ENCODE results near the gene AK5.

GRCh38 chr1:77557053-77557452, 275.2 kb downstream of the AK5 start:
- TF ChIP-seq POLR2A (IDR thresholded peaks at IDR 0.05) = no peak
- TF ChIP-seq, protein P1, sequence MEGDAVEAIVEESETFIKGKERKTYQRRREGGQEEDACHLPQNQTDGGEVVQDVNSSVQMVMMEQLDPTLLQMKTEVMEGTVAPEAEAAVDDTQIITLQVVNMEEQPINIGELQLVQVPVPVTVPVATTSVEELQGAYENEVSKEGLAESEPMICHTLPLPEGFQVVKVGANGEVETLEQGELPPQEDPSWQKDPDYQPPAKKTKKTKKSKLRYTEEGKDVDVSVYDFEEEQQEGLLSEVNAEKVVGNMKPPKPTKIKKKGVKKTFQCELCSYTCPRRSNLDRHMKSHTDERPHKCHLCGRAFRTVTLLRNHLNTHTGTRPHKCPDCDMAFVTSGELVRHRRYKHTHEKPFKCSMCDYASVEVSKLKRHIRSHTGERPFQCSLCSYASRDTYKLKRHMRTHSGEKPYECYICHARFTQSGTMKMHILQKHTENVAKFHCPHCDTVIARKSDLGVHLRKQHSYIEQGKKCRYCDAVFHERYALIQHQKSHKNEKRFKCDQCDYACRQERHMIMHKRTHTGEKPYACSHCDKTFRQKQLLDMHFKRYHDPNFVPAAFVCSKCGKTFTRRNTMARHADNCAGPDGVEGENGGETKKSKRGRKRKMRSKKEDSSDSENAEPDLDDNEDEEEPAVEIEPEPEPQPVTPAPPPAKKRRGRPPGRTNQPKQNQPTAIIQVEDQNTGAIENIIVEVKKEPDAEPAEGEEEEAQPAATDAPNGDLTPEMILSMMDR (IDR thresholded peaks at IDR 0.05) = no peak
- TF ChIP-seq POLR2AphosphoS5 (IDR thresholded peaks at IDR 0.05) = no peak
- no peak for TF ChIP-seq EP300 (IDR thresholded peaks at IDR 0.05; ENCODE audit: low read depth)

Data from transverse colon (tissue), 4 donors.